GM23248 (cell line): ENCODE data around the gene BAZ1B. TPM values are rescaled to one million over a fixed set of nuclear protein-coding genes. Genes with fewer than 3 reads are reported as not detected.
"Not testable (repeated sequence)": the region's sequence is repeated elsewhere in the genome, so short reads cannot be mapped to it uniquely, and the experiment has no call there.

ENCODE experiments used
- DNase-seq: peaks from one replicate; pipeline ENCODE4 v3.0.0-alpha.2; 2015
- H2AFZ ChIP-seq: fragments of 200-600 bp; sonication (generic); 2 replicates; pipeline ENCODE4 v1.6.1; 2016; ENCODE audit warnings: antibody characterized with exemption
- H3F3A ChIP-seq: fragments of 200-600 bp; sonication (generic); 2 replicates; pipeline ENCODE4 v1.6.1; 2016; ENCODE audit warnings: mild to moderate bottlenecking, antibody characterized with exemption, mixed run types; ENCODE audit not compliant: insufficient read depth
- H3K27ac ChIP-seq: fragments of 200-600 bp; sonication (generic); 2 replicates; pipeline ENCODE4 v1.5.1; 2016; ENCODE audit warnings: mild to moderate bottlenecking
- H3K27me3 ChIP-seq: fragments of 200-600 bp; sonication (generic); replicated peaks from 2 replicates; pipeline ENCODE4 v1.6.1; 2016; ENCODE audit warnings: mild to moderate bottlenecking; ENCODE audit not compliant: insufficient read depth
- H3K36me3 ChIP-seq: fragments of 200-600 bp; sonication (generic); 2 replicates; pipeline ENCODE4 v1.6.1; 2016; ENCODE audit warnings: low read depth, mild to moderate bottlenecking
- H3K4me1 ChIP-seq: fragments of 200-600 bp; sonication (generic); 2 replicates; pipeline ENCODE4 v1.6.1; 2016; ENCODE audit warnings: mild to moderate bottlenecking; ENCODE audit not compliant: insufficient read depth
- H3K4me2 ChIP-seq: fragments of 200-600 bp; sonication (generic); one replicate; pipeline ENCODE4 v1.6.1; 2016; ENCODE audit warnings: mild to moderate bottlenecking; ENCODE audit not compliant: unreplicated experiment
- H3K4me3 ChIP-seq: fragments of 200-600 bp; sonication (generic); 2 replicates; pipeline ENCODE4 v1.5.1; 2016; ENCODE audit warnings: mild to moderate bottlenecking
- H3K79me2 ChIP-seq: fragments of 200-600 bp; sonication (generic); 2 replicates; pipeline ENCODE4 v1.6.1; 2016; ENCODE audit warnings: mild to moderate bottlenecking; ENCODE audit not compliant: insufficient read depth
- H3K9ac ChIP-seq: fragments of 200-600 bp; sonication (generic); 2 replicates; pipeline ENCODE4 v1.6.1; 2016; ENCODE audit warnings: mild to moderate bottlenecking
- H3K9me2 ChIP-seq: fragments of 200-600 bp; sonication (generic); 2 replicates; pipeline ENCODE4 v1.6.1; 2016; ENCODE audit warnings: mixed run types, mild to moderate bottlenecking, moderate library complexity; ENCODE audit not compliant: insufficient read depth
- H3K9me3 ChIP-seq: fragments of 200-600 bp; sonication (generic); one replicate; pipeline ENCODE4 v1.6.1; 2017; ENCODE audit warnings: low read depth
- H4K20me1 ChIP-seq: fragments of 200-600 bp; sonication (generic); 2 replicates; pipeline ENCODE4 v1.6.0; 2016; ENCODE audit not compliant: insufficient read depth
- EZH2 ChIP-seq: fragments of 200-600 bp; sonication (generic); IDR thresholded peaks from 2 replicates; pipeline ENCODE4 v1.6.1; 2018; ENCODE audit warnings: antibody characterized with exemption, mild to moderate bottlenecking; ENCODE audit not compliant: insufficient read depth, poor library complexity, severe bottlenecking
- EZH2phosphoT487 ChIP-seq: fragments of 200-600 bp; sonication (generic); IDR thresholded peaks from 2 replicates; pipeline ENCODE4 v1.6.1; 2018; ENCODE audit warnings: antibody characterized with exemption, moderate library complexity, mild to moderate bottlenecking, low read depth; ENCODE audit not compliant: insufficient read depth
- WGBS, 2 experiments: methylation state at CpG; one replicate each; pipeline ENCODE4 v1.1.6; 2015 to 2017; ENCODE audit warnings: low lambda C conversion rate in 2 of 2, low coverage in 1 of 2; ENCODE audit errors: missing lambda C conversion rate in 2 of 2; 5-methylcytosine and 5-hydroxymethylcytosine counted together
- in situ Hi-C: fragments of 300-500 bp; cut with MboI; formaldehyde crosslinking; loops from 2 replicates; pipeline ENCODE4 v1.15.0; 2020
- polyA plus RNA-seq: library from polyadenylated mRNA; unstranded; fragments of >200 nt; fragmentation: Nextera tagmentation; extraction: Ambion mirVana; gene quantifications from 2 replicates; pipeline ENCODE4 v1.2.1, GENCODE V29; 2016
- total RNA-seq: library from RNA; depleted of rRNA; stranded (reverse); fragments of >200 nt; shearing (Covaris generic); gene quantifications from 2 replicates; pipeline ENCODE4 v1.2.3, GENCODE V29; 2014

The BAZ1B gene
- total and polyA plus RNA-seq, 2 experiments from 2014 or later, result 24.0 to 41.8 TPM

GRCh38 chr7:73537051-73537450 lies 15.0 kb upstream of the BAZ1B start:
- Histone ChIP-seq H2AFZ (no peak overlapping the region), H3K9me2 (no peaks in the 10 kb centered on the region), H3K79me2 (peaks cover 22% of the 10 kb centered on the region), H4K20me1 (peaks cover 2% of the 10 kb centered on the region; the same call in 1 of the 2 replicates), H3K27ac (no peak overlapping the region), H3K4me1 (no peaks in the 10 kb centered on the region), H3K36me3 (peaks cover 24% of the 10 kb centered on the region; the same call in 1 of the 2 replicates), H3K4me3 (no peak overlapping the region), H3K4me2 (no peak overlapping the region), H3K27me3 (no peaks in the 10 kb centered on the region), H3F3A (no peaks in the 10 kb centered on the region), H3K9ac (no peak overlapping the region), H3K9me3 (no peaks in the 10 kb centered on the region)
- no peak for DNase-seq
- in situ Hi-C loops, result no loop called here
- TF ChIP-seq EZH2phosphoT487 (no peak), EZH2 (no peak)
- 92 to 99% methylated on average over 9 to 16 of the region's 16 CpGs for WGBS, 2 experiments

GRCh38 chr7:73536479-73536878 lies 14.4 kb upstream of the BAZ1B start:
- 66% methylated on average over 5 of the region's 5 CpGs for WGBS, 2 experiments
- no peak for TF ChIP-seq EZH2
- no peak for TF ChIP-seq EZH2phosphoT487
- H3F3A ChIP-seq, result no peaks in the 10 kb centered on the region
- peaks cover 23% of the 10 kb centered on the region; the same call in 1 of the 2 replicates for H3K36me3 ChIP-seq
- DNase-seq, result no peak
- no peaks in the 10 kb centered on the region for H3K9me3 ChIP-seq
- H4K20me1 ChIP-seq, result no peaks in the 10 kb centered on the region
- peaks cover 16% of the 10 kb centered on the region; the same call in 1 of the 2 replicates for H3K79me2 ChIP-seq
- in situ Hi-C loops, result no loop called here
- no peaks in the 10 kb centered on the region for H3K4me1 ChIP-seq
- no peaks in the 10 kb centered on the region for H3K9me2 ChIP-seq
- no peak overlapping the region for H3K9ac ChIP-seq
- H3K27ac ChIP-seq, result no peak overlapping the region
- H3K27me3 ChIP-seq, result no peaks in the 10 kb centered on the region
- H3K4me2 ChIP-seq, result no peak overlapping the region
- H2AFZ ChIP-seq, result no peak overlapping the region
- H3K4me3 ChIP-seq, result no peak overlapping the region

- in situ Hi-C loops, H3K4me1 ChIP-seq, H3K9me2 ChIP-seq, H3K27me3 ChIP-seq, H4K20me1 ChIP-seq, H2AFZ ChIP-seq, H3K4me2 ChIP-seq, H3K27ac ChIP-seq, H3K9ac ChIP-seq, DNase-seq, H3K9me3 ChIP-seq, H3F3A ChIP-seq, H3K4me3 ChIP-seq: not testable (repeated sequence)
- Histone ChIP-seq H3K79me2 (peaks cover 12% of the 10 kb centered on the region; the same call in 1 of the 2 replicates), H3K36me3 (peaks cover 23% of the 10 kb centered on the region; the same call in 1 of the 2 replicates)
- WGBS, 2 experiments, result 92 to 96% methylated on average over 7 of the region's 7 CpGs
Measured at GRCh38 chr7:73535918-73536317, 13.8 kb upstream of the BAZ1B start.

- Histone ChIP-seq H3K27me3 (no peaks in the 10 kb centered on the region), H3K4me2 (no peak overlapping the region), H3K27ac (no peak overlapping the region), H3K9ac (no peak overlapping the region), H3K9me3 (no peaks in the 10 kb centered on the region), H3K79me2 (no peaks in the 10 kb centered on the region), H4K20me1 (no peaks in the 10 kb centered on the region), H3K9me2 (no peaks in the 10 kb centered on the region), H3K36me3 (peaks cover 10% of the 10 kb centered on the region; the same call in 1 of the 2 replicates), H3F3A (no peaks in the 10 kb centered on the region), H2AFZ (no peak overlapping the region), H3K4me1 (no peaks in the 10 kb centered on the region), H3K4me3 (no peak overlapping the region)
- 89 to 91% methylated on average over 9 of the region's 9 CpGs for WGBS, 2 experiments
- no peak for DNase-seq
- no peak for TF ChIP-seq EZH2phosphoT487
- in situ Hi-C loops, result no loop called here
Measured at GRCh38 chr7:73533742-73534141, 11.6 kb upstream of the BAZ1B start.

- Histone ChIP-seq H2AFZ (no peak overlapping the region), H3K4me1 (no peaks in the 10 kb centered on the region), H3K9me3 (no peaks in the 10 kb centered on the region), H3K27ac (no peak overlapping the region), H3F3A (0 out of 2 replicates have a peak, but pooled peaks cover 4% of the 10 kb centered on the region), H3K4me3 (no peak overlapping the region), H4K20me1 (no peaks in the 10 kb centered on the region), H3K36me3 (0 out of 2 replicates have a peak, but pooled peaks cover 5% of the 10 kb centered on the region), H3K4me2 (no peak overlapping the region), H3K9ac (no peak overlapping the region), H3K79me2 (no peaks in the 10 kb centered on the region), H3K9me2 (no peaks in the 10 kb centered on the region), H3K27me3 (no peaks in the 10 kb centered on the region)
- no peak for DNase-seq
- in situ Hi-C loops, result no loop called here
- WGBS, 2 experiments, result 99% methylated on average over 6 of the region's 6 CpGs
- no peak for TF ChIP-seq EZH2
- TF ChIP-seq EZH2phosphoT487, result no peak
Measured at GRCh38 chr7:73532224-73532623, 10.1 kb upstream of the BAZ1B start.
